Measurements from ENCODE around the gene PEAK1.

Gene PEAK1

DNA sequence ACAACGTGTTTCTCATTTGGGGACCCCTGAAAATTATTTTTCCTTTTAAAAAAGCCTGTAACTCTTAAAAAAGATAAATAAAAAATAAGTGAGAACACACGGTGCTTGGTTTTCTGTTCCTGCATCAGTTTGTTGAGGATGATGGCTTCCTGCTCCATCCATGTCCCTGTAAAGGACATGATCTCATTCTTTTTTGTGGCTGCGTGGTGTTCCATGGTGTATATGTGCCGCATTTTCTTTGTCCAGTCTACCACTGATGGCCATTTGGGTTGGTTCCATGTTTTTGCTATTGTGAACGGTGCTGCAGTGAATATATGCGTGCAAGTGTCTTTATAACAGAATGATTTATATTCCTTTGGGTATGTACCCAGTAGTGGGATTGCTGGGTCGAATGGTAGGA is 351.3 kb downstream of the PEAK1 start:
- Histone ChIP-seq H3K27ac (ENCODE audit: low read depth, low read length) (no peak overlapping the region), H2AFZ (ENCODE audit: insufficient read depth, low read length, poor library complexity) (no peak overlapping the region), H2AK5ac (ENCODE audit: low read length) (no peak overlapping the region), H3K4me3 (ENCODE audit: low read depth, low read length) (no peak overlapping the region), H4K12ac (ENCODE audit: low read depth, low read length) (no peak overlapping the region), H3K79me2 (ENCODE audit: control insufficient read depth, insufficient read depth, low read length, poor library complexity) (peaks cover 4% of the 10 kb centered on the region), H4K8ac (ENCODE audit: low read depth, low read length) (no peak overlapping the region), H2BK5ac (ENCODE audit: low read depth, low read length, poor library complexity) (no peak overlapping the region), H2BK120ac (ENCODE audit: insufficient read depth, low read length, poor library complexity) (no peak overlapping the region), H3K18ac (ENCODE audit: low read length) (no peak overlapping the region), H3K14ac (ENCODE audit: low read length) (no peak overlapping the region), H4K91ac (ENCODE audit: low read depth, low read length) (no peak overlapping the region), H3K9ac (ENCODE audit: low read length) (no peak overlapping the region), H3K27me3 (ENCODE audit: insufficient read depth, low read length) (no peaks in the 10 kb centered on the region), H2BK12ac (ENCODE audit: low read length) (no peak overlapping the region), H3K4me1 (ENCODE audit: control insufficient read depth in 1 of 2, insufficient read depth in 2 of 2, low read length in 2 of 2) (peaks cover 0 to 5% of the 10 kb centered on the region in 2 experiments), H3K79me1 (ENCODE audit: low read length) (peaks cover 2% of the 10 kb centered on the region), H3K4me2 (ENCODE audit: low read length) (no peak overlapping the region), H3K23ac (ENCODE audit: low read length) (no peak overlapping the region), H3K9me3 (ENCODE audit: insufficient read depth, low read depth, low read length) (no peaks in the 10 kb centered on the region), H3K36me3 (ENCODE audit: control insufficient read depth in 1 of 2, insufficient read depth in 2 of 2, low read length in 2 of 2) (no peaks in the 10 kb centered on the region), H3K4ac (ENCODE audit: low read depth, low read length) (no peak overlapping the region)
- no peak for DNase-seq
- no CpG with 5 or more reads among the region's 7 CpGs for WGBS (ENCODE audit: extremely low coverage, insufficient coverage, insufficient read length)

DNA sequence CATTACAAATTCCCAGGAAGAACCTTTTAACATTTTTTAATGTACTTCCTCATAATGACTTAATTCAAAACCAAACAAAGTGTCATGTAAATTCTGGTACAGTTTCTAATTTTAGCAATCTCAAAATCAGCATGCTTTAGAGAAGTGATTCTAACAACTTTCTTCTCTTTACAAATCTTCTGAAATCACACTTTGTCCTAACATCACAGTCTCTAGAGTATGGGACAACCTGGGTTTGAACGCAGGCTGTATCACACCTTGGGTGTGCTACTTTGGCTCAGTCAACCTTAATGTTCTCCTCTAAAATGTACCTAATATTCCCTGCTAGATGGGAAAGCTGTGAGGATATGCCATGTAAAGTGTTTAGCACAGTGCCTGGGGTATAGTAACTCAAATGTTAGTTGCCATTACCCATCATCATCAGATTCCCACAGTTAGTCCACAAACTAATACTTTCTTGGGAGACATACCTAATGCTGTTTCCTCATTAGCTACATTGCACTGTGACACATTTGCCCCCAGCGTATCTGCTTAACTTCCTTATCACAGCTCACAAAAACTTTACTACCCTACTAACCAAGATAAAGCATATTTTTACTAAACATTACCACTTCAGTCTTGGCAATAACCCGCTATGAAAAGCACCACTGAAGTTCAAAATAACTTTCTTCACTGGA is 352.1 kb downstream of the PEAK1 start:
- Histone ChIP-seq H2BK12ac (ENCODE audit: low read length) (no peak overlapping the region), H2AFZ (ENCODE audit: insufficient read depth, low read length, poor library complexity) (no peak overlapping the region), H3K79me1 (ENCODE audit: low read length) (peaks cover 2% of the 10 kb centered on the region), H3K18ac (ENCODE audit: low read length) (no peak overlapping the region), H2BK120ac (ENCODE audit: insufficient read depth, low read length, poor library complexity) (no peak overlapping the region), H4K8ac (ENCODE audit: low read depth, low read length) (no peak overlapping the region), H3K4me2 (ENCODE audit: low read length) (no peak overlapping the region), H2AK5ac (ENCODE audit: low read length) (no peak overlapping the region), H2BK5ac (ENCODE audit: low read depth, low read length, poor library complexity) (no peak overlapping the region), H3K36me3 (ENCODE audit: control insufficient read depth in 1 of 2, insufficient read depth in 2 of 2, low read length in 2 of 2) (no peaks in the 10 kb centered on the region), H3K27me3 (ENCODE audit: insufficient read depth, low read length) (no peaks in the 10 kb centered on the region), H3K27ac (ENCODE audit: low read depth, low read length) (no peak overlapping the region), H3K14ac (ENCODE audit: low read length) (no peak overlapping the region), H3K9ac (ENCODE audit: low read length) (no peak overlapping the region), H3K4ac (ENCODE audit: low read depth, low read length) (no peak overlapping the region), H4K12ac (ENCODE audit: low read depth, low read length) (no peak overlapping the region), H3K9me3 (ENCODE audit: insufficient read depth, low read depth, low read length) (no peaks in the 10 kb centered on the region), H3K79me2 (ENCODE audit: control insufficient read depth, insufficient read depth, low read length, poor library complexity) (peaks cover 4% of the 10 kb centered on the region), H4K91ac (ENCODE audit: low read depth, low read length) (no peak overlapping the region), H3K4me3 (ENCODE audit: low read depth, low read length) (no peak overlapping the region), H3K23ac (ENCODE audit: low read length) (no peak overlapping the region), H3K4me1 (ENCODE audit: control insufficient read depth in 1 of 2, insufficient read depth in 2 of 2, low read length in 2 of 2) (peaks cover 0 to 5% of the 10 kb centered on the region in 2 experiments)
- no peak for DNase-seq
- WGBS (ENCODE audit: extremely low coverage, insufficient coverage, insufficient read length) = no CpG with 5 or more reads among the region's 3 CpGs

DNA sequence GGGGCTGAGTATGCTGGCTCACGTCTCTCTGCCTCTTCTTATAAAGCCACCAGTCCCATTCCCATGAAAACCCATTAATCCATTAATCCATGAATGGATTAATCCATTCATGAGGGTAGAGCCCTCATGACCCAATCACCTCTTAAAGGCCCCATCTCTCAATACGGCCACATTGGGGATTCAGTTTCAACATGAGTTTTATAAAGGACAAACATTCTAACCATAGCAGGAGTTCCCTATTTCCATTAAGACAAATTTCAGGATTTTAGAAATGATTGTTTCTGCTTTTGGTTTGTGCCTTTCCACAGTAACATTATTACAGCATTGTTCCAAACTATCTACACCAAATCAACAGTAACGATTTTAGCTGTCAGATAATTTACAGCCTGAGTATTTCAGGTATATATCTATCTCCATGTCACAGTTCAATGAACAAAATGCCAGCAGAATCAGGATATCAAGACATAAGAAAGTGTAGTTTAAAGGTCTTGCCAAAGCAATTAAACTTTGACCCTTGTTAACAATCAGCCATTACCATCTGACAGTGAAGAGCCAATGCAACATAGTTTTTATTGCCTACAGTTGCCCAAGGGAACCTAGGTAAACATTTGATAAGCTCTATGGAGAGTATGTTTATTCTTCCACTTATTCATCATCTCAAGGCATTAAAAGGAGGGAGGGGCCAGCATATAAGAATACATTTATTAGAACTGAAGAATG is 352.8 kb downstream of the PEAK1 start:
- no peak for DNase-seq
- no peak overlapping the region for H4K91ac ChIP-seq (ENCODE audit: low read depth, low read length)
- H2AK5ac ChIP-seq (ENCODE audit: low read length) = no peak overlapping the region
- H3K4me3 ChIP-seq (ENCODE audit: low read depth, low read length) = no peak overlapping the region
- no CpG with 5 or more reads among the region's 3 CpGs for WGBS (ENCODE audit: extremely low coverage, insufficient coverage, insufficient read length)
- H3K9ac ChIP-seq (ENCODE audit: low read length) = no peak overlapping the region
- no peak overlapping the region for H4K8ac ChIP-seq (ENCODE audit: low read depth, low read length)
- no peak overlapping the region for H3K4me2 ChIP-seq (ENCODE audit: low read length)
- no peak overlapping the region for H2AFZ ChIP-seq (ENCODE audit: insufficient read depth, low read length, poor library complexity)
- H2BK120ac ChIP-seq (ENCODE audit: insufficient read depth, low read length, poor library complexity) = no peak overlapping the region
- H3K79me2 ChIP-seq (ENCODE audit: control insufficient read depth, insufficient read depth, low read length, poor library complexity) = peaks cover 4% of the 10 kb centered on the region
- no peak overlapping the region for H2BK5ac ChIP-seq (ENCODE audit: low read depth, low read length, poor library complexity)
- H3K79me1 ChIP-seq (ENCODE audit: low read length) = peaks cover 2% of the 10 kb centered on the region
- H3K23ac ChIP-seq (ENCODE audit: low read length) = no peak overlapping the region
- H3K18ac ChIP-seq (ENCODE audit: low read length) = no peak overlapping the region
- H3K14ac ChIP-seq (ENCODE audit: low read length) = no peak overlapping the region
- no peak overlapping the region for H2BK12ac ChIP-seq (ENCODE audit: low read length)
- H4K12ac ChIP-seq (ENCODE audit: low read depth, low read length) = no peak overlapping the region
- H3K27me3 ChIP-seq (ENCODE audit: insufficient read depth, low read length) = no peaks in the 10 kb centered on the region
- H3K36me3 ChIP-seq (ENCODE audit: control insufficient read depth in 1 of 2, insufficient read depth in 2 of 2, low read length in 2 of 2) = no peaks in the 10 kb centered on the region
- H3K9me3 ChIP-seq (ENCODE audit: insufficient read depth, low read depth, low read length) = no peaks in the 10 kb centered on the region
- H3K4ac ChIP-seq (ENCODE audit: low read depth, low read length) = no peak overlapping the region
- H3K4me1 ChIP-seq (ENCODE audit: control insufficient read depth in 1 of 2, insufficient read depth in 2 of 2, low read length in 2 of 2) = peaks cover 0 to 5% of the 10 kb centered on the region in 2 experiments
- H3K27ac ChIP-seq (ENCODE audit: low read depth, low read length) = no peak overlapping the region

DNA sequence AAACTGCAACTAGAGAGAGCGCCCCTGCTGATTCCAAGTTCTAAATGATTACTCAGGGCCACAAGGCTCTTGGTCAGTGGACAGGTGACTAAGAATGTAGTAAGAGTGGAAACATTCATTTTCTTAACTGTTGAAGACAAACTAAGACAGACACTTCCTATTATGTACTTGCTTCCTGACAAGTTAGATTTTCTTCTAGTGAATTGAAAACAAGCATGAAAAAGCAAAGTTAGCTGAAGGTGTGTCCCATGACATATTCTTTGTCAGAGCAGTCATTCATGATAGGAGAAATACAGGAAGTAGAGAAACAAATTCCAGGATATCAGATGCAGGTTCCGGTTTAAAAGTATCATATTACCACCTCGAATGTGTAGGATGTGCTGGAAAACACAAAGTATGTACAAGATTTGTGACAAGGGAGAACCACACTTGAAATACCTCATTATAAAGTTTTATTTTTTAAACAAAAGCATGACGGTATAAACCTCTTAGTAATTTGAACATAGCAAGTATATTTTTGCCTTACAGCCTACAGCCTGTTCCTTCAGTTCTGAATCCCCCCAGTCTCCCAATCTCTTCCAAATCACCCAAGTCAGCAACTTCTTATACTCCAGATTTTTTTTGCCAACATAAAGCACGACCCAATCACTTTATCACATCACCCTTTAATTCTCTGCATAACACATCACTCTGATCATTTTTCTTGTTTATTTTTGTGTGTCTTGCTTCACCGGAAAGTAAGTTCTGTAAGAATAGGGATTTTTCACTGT is 355.2 kb downstream of the PEAK1 start:
- H3K36me3 ChIP-seq (ENCODE audit: control insufficient read depth in 1 of 2, insufficient read depth in 2 of 2, low read length in 2 of 2) = no peaks in the 10 kb centered on the region
- WGBS (ENCODE audit: extremely low coverage, insufficient coverage, insufficient read length) = 100% methylated on average over 1 of the region's 6 CpGs

More for the DNA sequence above, 355.2 kb downstream of the PEAK1 start:
- H2BK5ac ChIP-seq (ENCODE audit: low read depth, low read length, poor library complexity) = no peak overlapping the region
- no peak overlapping the region for H4K12ac ChIP-seq (ENCODE audit: low read depth, low read length)
- no peaks in the 10 kb centered on the region for H3K9me3 ChIP-seq (ENCODE audit: insufficient read depth, low read depth, low read length)
- no peak overlapping the region for H2BK120ac ChIP-seq (ENCODE audit: insufficient read depth, low read length, poor library complexity)
- H2AK5ac ChIP-seq (ENCODE audit: low read length) = no peak overlapping the region
- H3K4me2 ChIP-seq (ENCODE audit: low read length) = no peak overlapping the region
- no peak overlapping the region for H2BK12ac ChIP-seq (ENCODE audit: low read length)
- no peaks in the 10 kb centered on the region for H3K79me1 ChIP-seq (ENCODE audit: low read length)
- H3K4me1 ChIP-seq (ENCODE audit: control insufficient read depth in 1 of 2, insufficient read depth in 2 of 2, low read length in 2 of 2) = peaks cover 0 to 3% of the 10 kb centered on the region in 2 experiments
- no peak overlapping the region for H3K14ac ChIP-seq (ENCODE audit: low read length)
- H3K18ac ChIP-seq (ENCODE audit: low read length) = no peak overlapping the region
- H3K4me3 ChIP-seq (ENCODE audit: low read depth, low read length) = no peak overlapping the region
- H3K9ac ChIP-seq (ENCODE audit: low read length) = no peak overlapping the region
- no peaks in the 10 kb centered on the region for H3K27me3 ChIP-seq (ENCODE audit: insufficient read depth, low read length)
- no peaks in the 10 kb centered on the region for H3K79me2 ChIP-seq (ENCODE audit: control insufficient read depth, insufficient read depth, low read length, poor library complexity)
- H3K23ac ChIP-seq (ENCODE audit: low read length) = no peak overlapping the region
- DNase-seq = peak; percentile 18 to 39
- no peak overlapping the region for H3K4ac ChIP-seq (ENCODE audit: low read depth, low read length)
- H2AFZ ChIP-seq (ENCODE audit: insufficient read depth, low read length, poor library complexity) = no peak overlapping the region
- H4K91ac ChIP-seq (ENCODE audit: low read depth, low read length) = no peak overlapping the region
- no peak overlapping the region for H4K8ac ChIP-seq (ENCODE audit: low read depth, low read length)
- H3K27ac ChIP-seq (ENCODE audit: low read depth, low read length) = no peak overlapping the region

Measured in trophoblast cell (in vitro differentiated cells and primary cell).